K562 (cell line): Measurements from ENCODE around the gene B4GALNT4.

Experiments used
- CAMTA2 ChIP-seq: fragments of 250-450 bp; sonication (Bioruptor Pico); conservative IDR thresholded peaks from 2 replicates; pipeline ENCODE4 v1.5.1; 2022
- SMARCB1 ChIP-seq: IDR thresholded peaks from 2 replicates; pipeline ENCODE4 v1.6.1; 2011; ENCODE audit warnings: improper control_type of control experiment, low read depth; ENCODE audit not compliant: insufficient read length

DNA sequence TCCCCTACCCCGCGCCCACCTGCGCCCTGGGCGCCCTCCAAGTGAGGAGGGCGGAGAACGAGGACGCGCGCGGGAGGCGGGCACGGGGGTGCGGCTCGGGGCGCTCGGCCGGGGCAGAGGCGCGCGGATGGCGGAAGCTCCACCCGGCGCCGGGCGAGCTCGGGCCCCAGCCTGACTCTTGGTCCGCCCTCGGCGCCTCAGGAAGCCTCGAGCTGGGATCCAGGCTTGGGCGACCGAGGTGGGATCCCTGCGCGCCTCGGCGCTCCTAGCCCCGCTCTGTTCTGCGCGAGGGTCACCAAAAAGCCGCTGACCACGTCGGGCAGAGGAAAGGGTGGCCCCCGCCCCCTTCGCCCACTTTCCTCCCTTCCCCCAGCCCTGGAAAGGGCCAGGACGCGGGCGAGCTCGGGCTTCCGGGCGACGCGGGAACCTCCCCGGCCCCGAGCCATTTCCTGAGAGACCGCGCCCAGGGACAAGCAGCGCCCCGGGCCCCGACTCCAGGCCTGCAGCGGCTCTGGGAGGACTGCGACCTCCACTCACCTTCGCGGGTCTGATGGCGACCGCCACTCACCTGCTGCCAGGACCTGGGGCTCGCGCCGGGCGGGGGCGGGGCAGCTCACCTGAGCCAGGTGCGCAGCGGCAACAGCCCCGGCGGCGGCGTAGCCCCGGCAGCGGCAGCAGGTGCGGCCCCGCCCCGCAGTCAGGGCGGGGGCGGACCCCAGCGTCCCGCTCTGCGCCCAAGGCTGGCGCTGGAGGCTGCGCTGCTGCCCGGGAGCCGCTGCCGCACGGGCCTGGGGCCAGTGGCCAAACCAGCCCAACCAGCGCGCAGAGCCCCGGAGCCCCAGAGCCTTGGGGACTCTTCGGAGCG lies 47.7 kb downstream of the B4GALNT4 start:
- no peak for TF ChIP-seq CAMTA2
- TF ChIP-seq SMARCB1, result no peak
